ENCODE data around the gene PEAR1.

- TF ChIP-seq CTCF (conservative IDR thresholded peaks at IDR 0.05; ENCODE audit: low read length) = no peak
- TF ChIP-seq EZH2phosphoT487 (IDR thresholded peaks at IDR 0.05; ENCODE audit: borderline replicate concordance, low read depth, low read length) = no peak
Measured at GRCh38 chr1:156904187-156904959, 10.9 kb downstream of the PEAR1 start.
